GM19324 (cell line): ENCODE measurements around the gene MAK.
A peak's percentile ranks its signal among the peaks of the same experiment; 100 is the strongest.
"Not testable (repeated sequence)": the region's sequence is repeated elsewhere in the genome, so short reads cannot be mapped to it uniquely, and the experiment has no call there.

Source experiments
- ATAC-seq: cut with Tn5 transposase; IDR thresholded peaks from one replicate; pipeline ENCODE4 v1.9.1; 2021; ENCODE audit warnings: mild to moderate bottlenecking, moderate library complexity; ENCODE audit not compliant: unreplicated experiment, low FRiP score

MAK gene

GRCh38 chr6:10793035-10793434 is 45.3 kb downstream of the MAK start:
- ATAC-seq: no peak

- ATAC-seq: no peak
Observed at GRCh38 chr6:10792101-10792500, 46.2 kb downstream of the MAK start.

- ATAC-seq: no peak
Observed at GRCh38 chr6:10791673-10792072, 46.7 kb downstream of the MAK start.

- no peak for ATAC-seq
Observed at GRCh38 chr6:10779076-10779475, 59.3 kb downstream of the MAK start.

DNA sequence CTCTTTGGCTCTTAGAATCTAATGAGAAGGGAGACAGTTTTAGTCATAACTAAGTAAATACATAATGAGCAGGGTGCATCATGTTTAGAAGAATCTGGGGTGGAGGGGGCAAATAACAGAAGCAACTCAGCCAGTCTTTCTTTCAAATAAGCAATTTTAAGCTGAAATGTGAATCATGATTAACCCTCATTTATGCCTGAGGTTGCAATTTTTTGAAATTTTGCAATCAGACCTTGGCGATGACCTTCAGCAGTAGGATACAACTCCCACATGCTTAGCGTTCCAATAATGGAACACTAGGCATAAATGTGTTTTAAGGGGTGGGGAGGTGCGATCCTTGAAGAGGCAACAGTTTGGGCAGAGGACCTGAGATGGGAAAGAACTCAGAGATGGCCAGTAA is 60.1 kb downstream of the MAK start:
- ATAC-seq: no peak

DNA sequence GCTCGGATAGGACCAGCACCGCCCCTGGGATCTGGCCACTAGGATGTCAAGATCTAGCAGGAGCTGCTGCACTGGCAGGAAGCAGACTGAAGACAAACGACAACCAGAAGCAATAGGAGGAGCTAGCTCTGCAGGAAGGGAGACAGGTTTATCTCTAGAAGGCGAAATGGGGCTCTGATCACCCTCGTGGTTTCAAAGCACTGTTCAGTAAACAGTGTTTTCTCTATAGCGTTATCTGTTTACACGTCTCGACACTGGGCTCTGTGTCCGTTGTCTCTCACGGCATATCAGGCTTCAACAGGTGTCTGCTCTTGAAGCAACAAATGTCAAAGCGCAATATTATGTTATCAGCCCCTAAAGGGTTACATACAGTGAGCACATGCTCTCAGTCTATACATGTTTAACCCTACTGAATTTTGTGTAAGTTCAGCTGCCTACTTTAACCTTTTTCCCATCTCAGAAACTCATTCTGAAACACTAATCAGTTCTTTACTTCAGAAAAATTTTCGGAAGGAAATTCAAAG is 66.9 kb downstream of the MAK start:
- ATAC-seq: no peak

GRCh38 chr6:10769419-10769818 is 68.9 kb downstream of the MAK start:
- no peak for ATAC-seq

DNA sequence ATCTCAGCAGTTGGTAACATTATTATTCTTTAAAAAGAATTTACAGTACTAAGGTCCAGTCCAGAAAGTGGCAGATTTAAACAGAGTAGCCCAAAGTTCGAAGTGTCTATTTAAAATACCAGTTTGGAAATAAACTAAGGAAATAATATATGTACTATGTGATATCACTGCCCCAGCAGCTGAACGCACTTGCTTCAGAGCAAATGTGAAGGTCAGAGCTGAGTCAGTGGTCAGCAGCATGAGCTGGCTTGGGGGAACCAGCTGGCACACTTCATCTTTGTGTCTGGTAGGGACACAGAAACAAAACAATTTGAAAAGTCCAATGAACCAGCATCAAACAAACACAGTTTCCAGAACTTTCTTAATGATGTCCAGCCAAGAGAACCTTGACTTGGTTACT is 75.3 kb downstream of the MAK start:
- ATAC-seq: no peak

DNA sequence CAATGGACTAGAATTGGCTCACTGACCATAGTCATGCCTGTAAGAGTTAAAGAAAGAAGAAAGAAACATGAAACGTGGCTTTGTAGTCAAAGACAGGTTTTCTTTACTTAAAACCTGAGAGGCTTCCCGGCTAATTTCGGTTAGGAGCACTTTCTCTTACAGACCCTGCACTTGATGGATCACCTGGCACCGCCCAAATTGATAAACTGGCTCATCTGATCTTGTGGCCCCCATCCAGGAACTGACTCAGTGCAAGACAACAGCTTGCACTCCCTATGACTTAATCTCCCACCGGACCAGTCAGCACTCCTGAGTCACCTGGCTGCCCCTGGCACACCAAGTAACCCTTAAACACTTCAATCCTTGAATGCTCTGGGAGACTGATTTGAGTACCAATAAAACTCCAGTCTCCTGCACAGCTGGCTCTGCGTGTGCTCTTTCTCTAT is 78.4 kb downstream of the MAK start:
- ATAC-seq: no peak

DNA sequence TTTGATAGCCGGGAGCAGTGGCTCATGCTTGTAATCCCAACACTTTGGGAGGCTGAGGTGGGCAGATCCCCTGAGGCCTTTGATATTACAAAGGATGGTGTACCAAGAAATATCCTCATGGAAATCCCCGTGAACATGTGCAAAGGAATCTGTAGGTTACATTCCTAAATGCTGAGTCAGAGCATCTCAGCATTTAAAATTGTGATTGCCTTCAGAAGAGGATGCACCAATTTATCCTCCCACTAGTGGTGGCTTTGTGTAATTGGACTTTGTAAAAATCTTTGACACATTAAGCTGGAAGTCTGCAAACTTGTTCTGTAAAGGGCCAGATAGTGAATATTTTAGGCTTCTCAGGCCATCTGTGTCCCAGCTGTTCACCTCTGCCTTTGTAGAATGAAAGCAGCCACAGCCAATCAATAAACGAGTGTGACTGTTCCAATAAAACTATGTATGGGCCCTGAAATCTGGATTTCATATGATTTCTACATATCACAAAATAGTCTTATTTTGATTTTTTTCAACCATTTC is 79.0 kb downstream of the MAK start:
- ATAC-seq: no peak

DNA sequence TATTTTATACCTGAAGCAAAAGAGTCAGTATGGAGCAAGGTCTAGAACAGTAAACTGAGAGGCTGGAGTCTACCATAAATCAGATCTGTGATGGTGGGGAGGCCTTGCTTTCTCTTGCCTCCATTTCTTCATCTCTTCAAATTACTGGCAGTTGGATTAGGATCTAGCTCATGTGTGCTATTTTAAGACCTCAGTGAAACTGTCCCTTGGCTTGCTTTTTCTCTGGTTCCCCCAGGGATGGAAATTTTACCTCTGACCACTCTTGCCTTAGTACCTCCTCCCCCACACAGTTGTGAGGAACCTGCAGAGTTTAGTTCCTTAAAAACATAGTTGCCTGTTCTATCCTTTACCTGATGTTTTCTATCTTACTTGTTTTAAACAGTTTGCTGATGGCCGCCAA is 82.3 kb downstream of the MAK start:
- ATAC-seq: no peak

DNA sequence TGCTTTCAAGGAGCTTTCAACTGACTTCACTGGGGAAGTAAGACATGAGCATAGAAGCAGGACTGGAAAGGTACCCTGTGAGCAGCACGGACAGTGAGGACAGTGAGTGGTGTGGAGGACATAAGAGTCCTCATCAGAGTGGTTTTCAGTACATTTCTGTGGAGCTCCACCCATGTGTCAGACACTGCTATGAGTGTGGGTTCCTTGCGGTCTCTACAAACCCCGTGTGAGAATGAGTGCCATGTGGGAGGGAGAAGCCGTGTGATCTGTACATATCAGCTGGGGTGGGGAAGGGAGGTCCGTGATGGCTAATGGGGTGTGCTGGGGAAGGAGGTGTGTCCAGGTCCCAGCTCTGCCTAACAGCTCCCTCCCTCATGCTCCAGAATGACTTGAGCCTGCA is 86.6 kb downstream of the MAK start:
- not testable (repeated sequence) for ATAC-seq

GRCh38 chr6:10750568-10750967 is 87.8 kb downstream of the MAK start:
- ATAC-seq: not testable (repeated sequence)

DNA sequence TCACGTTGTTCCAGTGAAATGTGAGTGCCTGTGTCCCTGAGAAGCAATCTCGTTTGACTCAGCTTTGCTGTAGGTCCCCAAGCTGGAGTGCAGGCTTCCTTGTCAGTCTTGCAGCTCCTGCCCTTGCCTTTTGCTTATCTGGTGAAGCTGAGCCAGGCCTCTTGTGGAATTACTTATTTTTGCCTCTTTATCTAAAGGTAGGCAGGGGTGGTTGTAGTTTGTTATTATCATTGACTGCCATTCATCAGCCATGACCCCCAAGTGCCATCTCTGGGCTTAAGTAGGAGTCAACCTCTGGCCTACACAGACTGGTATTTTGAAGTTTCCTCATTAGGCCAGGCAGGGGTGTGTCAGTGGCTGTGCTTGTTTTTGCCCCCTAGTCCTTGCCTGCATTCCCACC is 88.6 kb downstream of the MAK start:
- ATAC-seq: no peak

- ATAC-seq: peak; percentile 99
Observed at GRCh38 chr6:10747251-10747972, 90.9 kb downstream of the MAK start, which contains the start of gene TMEM14B. TSS of gene TMEM14B (plus strand) at chr6:10747805. CDS start at chr6:10749246, 1,441 bp downstream.

DNA sequence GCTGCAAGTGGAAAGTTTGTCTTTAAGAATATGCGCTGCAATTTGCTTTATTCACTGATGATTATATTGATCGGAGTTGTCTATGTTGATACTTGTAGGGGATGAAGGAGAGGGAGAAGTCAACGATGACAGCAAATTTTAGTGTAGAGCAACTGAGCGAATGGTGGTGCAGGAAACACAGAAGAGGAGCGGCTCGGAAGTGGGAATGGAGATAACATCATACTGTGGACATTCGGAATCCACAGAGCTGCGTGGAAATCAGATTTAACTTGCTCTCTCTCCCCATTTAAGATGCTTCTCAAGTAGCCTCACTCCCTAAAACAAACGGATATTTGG is 91.5 kb downstream of the MAK start:
- ATAC-seq: no peak

- no peak for ATAC-seq
Observed at GRCh38 chr6:10745116-10745515, 93.2 kb downstream of the MAK start.

DNA sequence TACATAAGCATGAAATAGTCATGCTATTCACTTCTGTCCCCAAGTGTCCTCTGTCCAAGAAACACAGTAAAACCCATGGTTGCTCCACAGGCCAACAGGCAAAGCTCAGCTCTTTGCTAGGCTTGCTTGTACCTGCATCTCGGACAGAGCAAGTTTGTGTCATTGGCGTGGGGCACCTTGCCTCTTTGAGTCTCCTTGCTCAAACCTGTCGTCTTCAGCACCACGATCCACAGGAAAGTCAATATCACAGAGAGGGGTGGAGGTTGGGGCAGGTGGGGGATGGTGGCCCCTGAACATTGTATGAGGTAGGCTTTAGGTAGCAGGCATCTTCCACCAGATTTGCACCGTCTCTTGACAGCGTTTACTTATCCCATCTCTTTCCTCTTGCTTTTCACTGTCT is 94.8 kb downstream of the MAK start:
- ATAC-seq: no peak

- ATAC-seq: no peak
Observed at GRCh38 chr6:10742251-10742650, 96.1 kb downstream of the MAK start.

DNA sequence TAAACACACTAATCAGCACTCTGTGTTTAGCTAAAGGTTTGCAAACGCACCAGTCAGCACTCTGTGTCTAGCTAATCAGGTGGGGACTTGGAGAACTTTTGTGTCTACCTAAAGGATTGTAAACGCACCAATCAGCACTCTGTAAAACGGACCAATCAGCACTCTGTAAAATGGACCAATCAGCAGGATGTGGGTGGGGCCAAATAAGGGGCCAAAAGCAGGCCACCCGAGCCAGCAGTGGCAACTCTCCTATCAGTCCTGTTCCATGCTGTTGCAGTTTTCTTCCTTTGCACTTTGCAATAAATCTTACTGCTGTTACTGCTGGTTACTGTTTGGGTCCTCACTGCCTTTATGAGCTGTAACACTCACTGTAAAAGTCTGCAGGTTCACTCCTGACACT is 96.7 kb downstream of the MAK start:
- ATAC-seq: not testable (repeated sequence)

- ATAC-seq: no peak
Observed at GRCh38 chr6:10740061-10740460, 98.3 kb downstream of the MAK start.

DNA sequence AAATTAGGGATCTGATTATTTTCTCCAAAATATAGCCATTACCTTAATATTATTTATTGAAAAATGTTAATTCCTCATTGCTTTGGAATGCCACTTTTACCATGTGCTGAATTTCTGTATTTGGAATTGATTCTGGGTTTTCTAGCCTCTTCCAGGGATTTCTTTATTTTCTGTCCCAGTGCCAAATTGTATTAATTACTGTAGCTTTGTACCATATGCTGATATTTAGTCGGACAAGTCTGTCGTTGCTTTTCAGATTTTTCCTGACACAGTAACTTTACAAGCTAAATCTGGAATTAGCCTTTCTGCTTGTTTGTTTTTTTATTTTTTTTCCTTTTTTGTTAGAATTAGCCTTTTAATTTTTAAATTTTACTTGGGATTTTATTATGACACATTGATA is 101.6 kb downstream of the MAK start:
- ATAC-seq: no peak
